ENCODE measurements around the gene EMP1. TPM values are rescaled to one million over a fixed set of nuclear protein-coding genes. Genes with fewer than 3 reads are reported as not detected.

The EMP1 gene
- total and polyA plus RNA-seq, 12 donors = 46.2 to 403 (median 88.5) TPM

DNA sequence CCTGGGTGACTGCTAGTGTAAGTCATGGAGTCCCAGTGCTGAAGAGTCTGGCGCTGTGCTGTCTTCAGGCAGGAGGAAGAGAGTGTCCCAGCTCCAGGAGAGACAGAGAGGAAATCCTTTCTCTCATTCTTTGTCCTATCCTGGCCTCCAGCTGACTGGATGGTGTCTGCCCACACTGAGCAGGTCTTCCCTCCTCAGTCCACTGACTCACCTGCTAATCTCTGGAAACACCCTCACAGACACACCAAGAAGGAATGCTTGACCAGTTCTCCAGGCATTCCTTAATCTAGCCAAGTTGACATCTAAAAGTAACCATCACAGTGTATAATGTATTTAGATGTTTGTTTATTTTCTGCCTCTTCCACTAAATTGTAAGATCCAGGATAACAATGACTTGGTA lies 53.9 kb downstream of the EMP1 start:
- 96 to 100% methylated on average over 1 of the region's 1 CpG for WGBS, 2 donors
- Histone ChIP-seq H3K27me3 (peaks cover 0 to 14% (median 0%) of the 10 kb centered on the region in 7 donors), H3K36me3 (no peaks in the 10 kb centered on the region), H3K4me3 (no peak overlapping the region), H3K9me3 (no peaks in the 10 kb centered on the region), H3K27ac (no peak overlapping the region), H3K4me1 (peaks cover 0 to 2% (median 0%) of the 10 kb centered on the region in 9 donors)
- TF ChIP-seq, protein P1, sequence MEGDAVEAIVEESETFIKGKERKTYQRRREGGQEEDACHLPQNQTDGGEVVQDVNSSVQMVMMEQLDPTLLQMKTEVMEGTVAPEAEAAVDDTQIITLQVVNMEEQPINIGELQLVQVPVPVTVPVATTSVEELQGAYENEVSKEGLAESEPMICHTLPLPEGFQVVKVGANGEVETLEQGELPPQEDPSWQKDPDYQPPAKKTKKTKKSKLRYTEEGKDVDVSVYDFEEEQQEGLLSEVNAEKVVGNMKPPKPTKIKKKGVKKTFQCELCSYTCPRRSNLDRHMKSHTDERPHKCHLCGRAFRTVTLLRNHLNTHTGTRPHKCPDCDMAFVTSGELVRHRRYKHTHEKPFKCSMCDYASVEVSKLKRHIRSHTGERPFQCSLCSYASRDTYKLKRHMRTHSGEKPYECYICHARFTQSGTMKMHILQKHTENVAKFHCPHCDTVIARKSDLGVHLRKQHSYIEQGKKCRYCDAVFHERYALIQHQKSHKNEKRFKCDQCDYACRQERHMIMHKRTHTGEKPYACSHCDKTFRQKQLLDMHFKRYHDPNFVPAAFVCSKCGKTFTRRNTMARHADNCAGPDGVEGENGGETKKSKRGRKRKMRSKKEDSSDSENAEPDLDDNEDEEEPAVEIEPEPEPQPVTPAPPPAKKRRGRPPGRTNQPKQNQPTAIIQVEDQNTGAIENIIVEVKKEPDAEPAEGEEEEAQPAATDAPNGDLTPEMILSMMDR (IDR thresholded peaks at IDR 0.05) = no peak
- ATAC-seq = no peak
- intact Hi-C loops (cut with DNase I) = loop anchor here in 2 of 10 donors (10.0 kb wide), 2 partner anchors 414 to 914 kb away; no protein-coding TSS in a partner anchor
- no peak for DNase-seq

DNA sequence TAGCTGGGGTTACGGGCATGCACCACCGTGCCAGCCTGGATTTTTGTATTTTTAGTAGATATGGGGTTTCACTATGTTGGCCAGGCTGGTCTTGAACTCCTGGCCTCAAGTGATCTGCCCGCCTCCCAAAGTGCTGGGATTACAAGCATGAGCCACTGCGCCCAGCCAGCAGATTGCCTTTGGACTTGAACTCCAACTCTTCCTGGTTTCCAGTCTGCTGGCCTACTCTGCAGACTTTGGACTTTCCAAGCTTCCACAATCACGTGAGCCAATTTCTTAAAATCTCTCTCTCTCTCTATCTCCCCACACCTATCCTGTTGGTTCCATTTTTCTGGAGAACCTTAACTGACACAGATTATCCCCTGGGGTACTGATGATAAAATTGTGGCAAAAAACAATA lies 55.0 kb downstream of the EMP1 start:
- Histone ChIP-seq H3K27me3 (peaks cover 0 to 14% (median 0%) of the 10 kb centered on the region in 7 donors), H3K9me3 (no peaks in the 10 kb centered on the region), H3K27ac (no peak overlapping the region), H3K4me3 (no peak overlapping the region), H3K4me1 (peaks cover 0 to 13% (median 7%) of the 10 kb centered on the region in 9 donors), H3K36me3 (no peaks in the 10 kb centered on the region)
- TF ChIP-seq, protein P1 (IDR thresholded peaks at IDR 0.05) = no peak
- WGBS, 2 donors = 85 to 98% methylated on average over 5 of the region's 5 CpGs
- intact Hi-C loops (cut with DNase I) = loop anchor here in 2 of 10 donors (10.0 kb wide), 2 partner anchors 413 to 913 kb away; no protein-coding TSS in a partner anchor
- no peak for DNase-seq
- ATAC-seq = no peak

- H3K27me3 ChIP-seq = peaks cover 0 to 14% (median 0%) of the 10 kb centered on the region in 7 donors
- H3K27ac ChIP-seq = no peak overlapping the region
- no peaks in the 10 kb centered on the region for H3K36me3 ChIP-seq
- TF ChIP-seq, protein P1 (IDR thresholded peaks at IDR 0.05) = no peak
- DNase-seq (no peak), ATAC-seq (no peak)
- intact Hi-C loops (cut with DNase I) = loop anchor here in 2 of 10 donors (10.0 kb wide), 2 partner anchors 413 to 913 kb away; no protein-coding TSS in a partner anchor
- no peaks in the 10 kb centered on the region for H3K9me3 ChIP-seq
- H3K4me1 ChIP-seq = peaks cover 0 to 17% (median 12%) of the 10 kb centered on the region in 9 donors
- no peak overlapping the region for H3K4me3 ChIP-seq
Measured at GRCh38 chr12:13252024-13252423, 55.5 kb downstream of the EMP1 start.

DNA sequence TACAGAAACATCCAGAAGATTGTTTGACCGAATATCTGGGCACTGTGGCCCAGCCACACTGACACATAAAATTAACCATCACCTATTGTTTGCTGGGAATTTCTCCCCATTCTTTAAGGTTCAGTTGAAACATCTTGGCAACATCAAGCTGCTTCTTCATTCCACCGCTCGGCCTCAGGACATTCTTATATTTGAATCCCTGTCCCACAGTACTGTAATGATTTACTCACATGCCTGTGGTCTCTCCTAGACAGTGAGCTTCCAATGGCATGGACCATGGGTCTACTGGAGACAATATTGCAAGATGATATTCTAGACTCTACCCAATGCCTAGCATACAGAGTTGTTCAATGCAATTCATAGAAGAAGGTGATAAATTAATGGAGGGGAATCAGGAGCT lies 56.1 kb downstream of the EMP1 start:
- no peaks in the 10 kb centered on the region for H3K36me3 ChIP-seq
- H3K27ac ChIP-seq = no peak overlapping the region
- H3K4me1 ChIP-seq = peaks cover 0 to 22% (median 13%) of the 10 kb centered on the region in 9 donors
- no peak for ATAC-seq
- no peak for DNase-seq
- H3K4me3 ChIP-seq = no peak overlapping the region
- H3K9me3 ChIP-seq = no peaks in the 10 kb centered on the region
- intact Hi-C loops (cut with DNase I) = loop anchor here in 2 of 10 donors (10.0 kb wide), 2 partner anchors 412 to 912 kb away; no protein-coding TSS in a partner anchor
- H3K27me3 ChIP-seq = peaks cover 0 to 14% (median 0%) of the 10 kb centered on the region in 7 donors
- 94 to 97% methylated on average over 3 of the region's 3 CpGs for WGBS, 2 donors
- TF ChIP-seq, protein P1 (IDR thresholded peaks at IDR 0.05) = no peak
